Hindlimb muscle (tissue), 1 donor: Measurements from ENCODE around the gene XXYLT1. TPM values are rescaled to one million over a fixed set of nuclear protein-coding genes. Genes with fewer than 3 reads are reported as not detected.

Experiments
- DNase-seq: peaks from one replicate; pipeline ENCODE4 v3.0.0-alpha.2; 2013
- polyA plus RNA-seq: library from polyadenylated mRNA; unstranded; fragments of 120-200 nt; gene quantifications from one replicate; pipeline ENCODE4 v1.2.1, GENCODE V29; 2013; ENCODE audit not compliant: insufficient read length

XXYLT1 gene
- polyA plus RNA-seq, 1 donor, result 23.0 TPM

- DNase-seq, result no peak
Observed at GRCh38 chr3:195129072-195129643, 141.8 kb downstream of the XXYLT1 start.

- DNase-seq, result no peak
Observed at GRCh38 chr3:195128255-195129071, 142.5 kb downstream of the XXYLT1 start.

GRCh38 chr3:195126056-195126605 lies 144.8 kb downstream of the XXYLT1 start:
- no peak for DNase-seq

- DNase-seq, result no peak
Observed at GRCh38 chr3:195125646-195126045, 145.3 kb downstream of the XXYLT1 start.

- DNase-seq, result peak; percentile 54
Observed at GRCh38 chr3:195124378-195124992, 146.5 kb downstream of the XXYLT1 start.

- DNase-seq, result no peak
Observed at GRCh38 chr3:195123281-195123691, 147.7 kb downstream of the XXYLT1 start.

GRCh38 chr3:195122261-195122660 lies 148.7 kb downstream of the XXYLT1 start:
- DNase-seq, result no peak

- DNase-seq, result no peak
Observed at GRCh38 chr3:195120267-195120601, 150.7 kb downstream of the XXYLT1 start.

- no peak for DNase-seq
Observed at GRCh38 chr3:195119461-195120266, 151.3 kb downstream of the XXYLT1 start.

- DNase-seq, result no peak
Observed at GRCh38 chr3:195118671-195119070, 152.3 kb downstream of the XXYLT1 start.

- no peak for DNase-seq
Observed at GRCh38 chr3:195117978-195118581, 152.9 kb downstream of the XXYLT1 start.

- no peak for DNase-seq
Observed at GRCh38 chr3:195116407-195117185, 154.4 kb downstream of the XXYLT1 start.

- no peak for DNase-seq
Observed at GRCh38 chr3:195115600-195116406, 155.2 kb downstream of the XXYLT1 start.

- DNase-seq, result no peak
Observed at GRCh38 chr3:195114786-195115599, 156.0 kb downstream of the XXYLT1 start.

GRCh38 chr3:195113536-195114425 lies 157.2 kb downstream of the XXYLT1 start:
- no peak for DNase-seq

- no peak for DNase-seq
Observed at GRCh38 chr3:195113048-195113447, 157.9 kb downstream of the XXYLT1 start.

- no peak for DNase-seq
Observed at GRCh38 chr3:195112361-195112791, 158.6 kb downstream of the XXYLT1 start.

GRCh38 chr3:195111766-195112165 lies 159.2 kb downstream of the XXYLT1 start:
- DNase-seq, result no peak

GRCh38 chr3:195111319-195111705 lies 159.6 kb downstream of the XXYLT1 start:
- DNase-seq, result no peak
